CD14-positive monocyte (primary cell): ENCODE results near the gene AGO3. TPM values are rescaled to one million over a fixed set of nuclear protein-coding genes. Genes with fewer than 3 reads are reported as not detected.
A peak's percentile ranks its signal among the peaks of the same experiment; 100 is the strongest.

Experiments
- DNase-seq, 3 donors: peaks; one replicate each; pipeline ENCODE4 v3.0.0-alpha.2; 2011 to 2022
- H2AFZ ChIP-seq: 2 replicates; pipeline ENCODE4 v1.6.0; 2012; ENCODE audit warnings: mild to moderate bottlenecking, low read depth, low read length, inconsistent platforms; ENCODE audit not compliant: insufficient read depth, poor library complexity, severe bottlenecking
- H3K27ac ChIP-seq, 2 donors: 1 replicate in 1 of 2; 2 replicates in 1 of 2; pipeline ENCODE4 v1.5.1; 2012 to 2013; ENCODE audit warnings: low read length in 2 of 2, control low read depth in 1 of 2, inconsistent platforms in 1 of 2, low read depth in 1 of 2, mild to moderate bottlenecking in 1 of 2
- H3K27me3 ChIP-seq, 2 donors: one replicate each; pipeline versions ENCODE4 v1.6.0 to v1.6.1; 2011 to 2013; ENCODE audit warnings: low read length in 2 of 2; ENCODE audit not compliant: control insufficient read depth in 2 of 2, insufficient read depth in 2 of 2
- H3K36me3 ChIP-seq, 2 donors: replicated peaks in 1 of 2; 1 replicate in 1 of 2; 2 replicates in 1 of 2; pipeline versions ENCODE4 v1.5.1 to v1.6.1; 2012 to 2013; ENCODE audit warnings: low read length in 2 of 2, control low read depth in 1 of 2, inconsistent platforms in 1 of 2, mild to moderate bottlenecking in 1 of 2; ENCODE audit not compliant: insufficient read depth in 2 of 2, control insufficient read depth in 1 of 2
- H3K4me1 ChIP-seq, 2 donors: 1 replicate in 1 of 2; 2 replicates in 1 of 2; pipeline versions ENCODE4 v1.5.1 to v1.6.1; 2012 to 2013; ENCODE audit warnings: low read length in 2 of 2, control low read depth in 1 of 2, inconsistent platforms in 1 of 2, mild to moderate bottlenecking in 1 of 2, moderate library complexity in 1 of 2; ENCODE audit not compliant: insufficient read depth in 2 of 2, control insufficient read depth in 1 of 2
- H3K4me2 ChIP-seq: replicated peaks from 2 replicates; pipeline ENCODE3; 2012; ENCODE audit warnings: low read length, moderate library complexity, mild to moderate bottlenecking; ENCODE audit not compliant: poor library complexity, severe bottlenecking; ENCODE audit errors: extremely low read depth
- H3K4me3 ChIP-seq, 3 experiments: fragments of 200-600 bp in 1 of 3; sonication (generic) in 1 of 3; replicated peaks in 1 of 3; 1 replicate in 2 of 3; 2 replicates in 1 of 3; pipeline ENCODE4 v1.5.1; 2011 to 2013; ENCODE audit warnings: low read length in 3 of 3, mild to moderate bottlenecking in 3 of 3, control low read depth in 2 of 3, low read depth in 2 of 3, inconsistent platforms in 1 of 3, moderate library complexity in 1 of 3
- H3K79me2 ChIP-seq: 2 replicates; pipeline ENCODE4 v1.6.0; 2012; ENCODE audit warnings: mild to moderate bottlenecking, control low read depth, inconsistent platforms, low read length, moderate library complexity; ENCODE audit not compliant: insufficient read depth
- H3K9ac ChIP-seq: 2 replicates; pipeline ENCODE4 v1.6.0; 2017; ENCODE audit warnings: low read length, mild to moderate bottlenecking; ENCODE audit not compliant: insufficient read depth, poor library complexity, severe bottlenecking
- H3K9me3 ChIP-seq, 2 donors: replicated peaks in 1 of 2; 1 replicate in 1 of 2; 2 replicates in 1 of 2; pipeline versions ENCODE4 v1.5.1 to v1.6.1; 2012 to 2013; ENCODE audit warnings: low read length in 2 of 2, control low read depth in 1 of 2; ENCODE audit not compliant: control insufficient read depth in 1 of 2, insufficient read depth in 1 of 2
- H4K20me1 ChIP-seq: 2 replicates; pipeline ENCODE4 v1.6.0; 2012; ENCODE audit warnings: mild to moderate bottlenecking, low read length, control low read depth, moderate library complexity; ENCODE audit not compliant: insufficient read depth
- H3K27ac Mint-ChIP-seq, 7 donors: one replicate each; pipeline ENCODE4 v1.8.0; 2020; ENCODE audit warnings: mild to moderate bottlenecking in 7 of 7, mixed read lengths in 7 of 7, moderate library complexity in 6 of 7, inconsistent platforms in 2 of 7
- H3K27me3 Mint-ChIP-seq, 3 donors: one replicate each; pipeline ENCODE4 v1.8.0; 2021 to 2022; ENCODE audit warnings: low read depth in 3 of 3, mild to moderate bottlenecking in 3 of 3, mixed read lengths in 3 of 3, moderate library complexity in 3 of 3, inconsistent platforms in 1 of 3
- H3K36me3 Mint-ChIP-seq, 2 donors: one replicate each; pipeline ENCODE4 v1.8.0; 2020; ENCODE audit warnings: mixed read lengths in 2 of 2, inconsistent platforms in 1 of 2, mild to moderate bottlenecking in 1 of 2
- H3K4me1 Mint-ChIP-seq: one replicate; pipeline ENCODE4 v1.8.0; 2020; ENCODE audit warnings: mild to moderate bottlenecking, mixed read lengths
- H3K4me3 Mint-ChIP-seq, 2 donors: one replicate each; pipeline ENCODE4 v1.8.0; 2020; ENCODE audit warnings: mild to moderate bottlenecking in 2 of 2, mixed read lengths in 2 of 2, moderate library complexity in 1 of 2
- H3K9me3 Mint-ChIP-seq, 7 donors: one replicate each; pipeline ENCODE4 v1.8.0; 2020 to 2022; ENCODE audit warnings: mixed read lengths in 7 of 7, mild to moderate bottlenecking in 6 of 7, moderate library complexity in 6 of 7, inconsistent platforms in 2 of 7
- WGBS: methylation state at CpG from one replicate; pipeline ENCODE4 v1.1.5; 2013; ENCODE audit warnings: missing lambda C conversion rate; ENCODE audit not compliant: insufficient coverage; 5-methylcytosine and 5-hydroxymethylcytosine counted together
- intact Hi-C, 2 donors: fragments of 100-400 bp; cut with micrococcal nuclease; formaldehyde crosslinking; loops; one replicate each; pipeline versions ENCODE4 v1.15.0 to v1.15.1; 2023
- polyA plus RNA-seq, 3 donors: library from polyadenylated mRNA; depleted of rRNA in 1 of 3; unstranded in 2 of 3; stranded (reverse) in 1 of 3; fragments of 300-500 nt in 2 of 3; fragments of >200 nt in 1 of 3; fragmentation: Illumina TruSeq in 2 of 3; gene quantifications; 1 replicate in 2 of 3; 2 replicates in 1 of 3; pipeline ENCODE4 v1.2.3, GENCODE V29; 2012 to 2021
- TF ChIP-seq, protein P1 (sequence below): fragments of 200-600 bp; IDR thresholded peaks from one replicate; pipeline ENCODE4 v1.8.0; 2022; ENCODE audit warnings: antibody characterized with exemption, mild to moderate bottlenecking

AGO3 gene
- polyA plus RNA-seq, 3 donors = 6.3 to 9.0 (median 8.3) TPM

DNA sequence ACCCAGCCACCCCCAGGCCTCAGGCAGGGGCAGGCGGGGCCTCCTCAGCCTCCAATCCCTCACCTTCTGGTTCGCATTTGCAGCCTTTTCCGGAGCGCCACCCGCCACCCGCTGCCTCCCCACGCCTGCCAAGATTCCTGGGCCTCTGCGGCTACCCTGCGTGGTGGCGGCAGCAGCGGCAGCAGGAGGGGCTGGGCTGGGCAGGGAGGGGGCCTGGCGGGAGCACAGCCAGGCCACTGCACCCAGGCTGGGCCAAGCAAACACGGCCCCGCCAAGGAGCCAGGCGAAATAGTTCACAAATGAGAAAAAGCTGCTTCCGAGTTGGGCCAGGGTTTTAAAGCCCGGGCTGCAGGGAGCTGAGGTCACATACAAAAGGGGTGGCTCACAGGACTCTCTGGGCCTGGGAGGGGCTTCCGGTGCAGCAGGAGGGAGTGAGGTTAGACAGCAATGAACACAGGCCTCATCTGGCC, 184.3 kb downstream of the AGO3 start:
- 78% methylated on average over 14 of the region's 18 CpGs for WGBS
- H3K27me3 Mint-ChIP-seq = peaks cover 0 to 3% (median 2%) of the 10 kb centered on the region in 3 donors
- Histone ChIP-seq H3K36me3 (peaks cover 2 to 15% of the 10 kb centered on the region in 2 donors), H3K27ac (peak overlapping the region in 1 of 2 donors; percentile 14), H2AFZ (no peak overlapping the region), H3K79me2 (no peaks in the 10 kb centered on the region), H3K9me3 (no peaks in the 10 kb centered on the region), H3K4me1 (peaks cover 28 to 46% of the 10 kb centered on the region in 2 donors), H3K4me3 (no peak overlapping the region), H3K27me3 (no peaks in the 10 kb centered on the region), H3K4me2 (no peak overlapping the region), H4K20me1 (no peaks in the 10 kb centered on the region), H3K9ac (no peak overlapping the region)
- H3K4me1 Mint-ChIP-seq = peaks cover 39% of the 10 kb centered on the region
- intact Hi-C loops = no loop called here
- no peak overlapping the region for H3K4me3 Mint-ChIP-seq
- H3K27ac Mint-ChIP-seq = peak overlapping the region in 4 of 7 donors; percentile 24 to 78 (median 58)
- TF ChIP-seq, protein P1, sequence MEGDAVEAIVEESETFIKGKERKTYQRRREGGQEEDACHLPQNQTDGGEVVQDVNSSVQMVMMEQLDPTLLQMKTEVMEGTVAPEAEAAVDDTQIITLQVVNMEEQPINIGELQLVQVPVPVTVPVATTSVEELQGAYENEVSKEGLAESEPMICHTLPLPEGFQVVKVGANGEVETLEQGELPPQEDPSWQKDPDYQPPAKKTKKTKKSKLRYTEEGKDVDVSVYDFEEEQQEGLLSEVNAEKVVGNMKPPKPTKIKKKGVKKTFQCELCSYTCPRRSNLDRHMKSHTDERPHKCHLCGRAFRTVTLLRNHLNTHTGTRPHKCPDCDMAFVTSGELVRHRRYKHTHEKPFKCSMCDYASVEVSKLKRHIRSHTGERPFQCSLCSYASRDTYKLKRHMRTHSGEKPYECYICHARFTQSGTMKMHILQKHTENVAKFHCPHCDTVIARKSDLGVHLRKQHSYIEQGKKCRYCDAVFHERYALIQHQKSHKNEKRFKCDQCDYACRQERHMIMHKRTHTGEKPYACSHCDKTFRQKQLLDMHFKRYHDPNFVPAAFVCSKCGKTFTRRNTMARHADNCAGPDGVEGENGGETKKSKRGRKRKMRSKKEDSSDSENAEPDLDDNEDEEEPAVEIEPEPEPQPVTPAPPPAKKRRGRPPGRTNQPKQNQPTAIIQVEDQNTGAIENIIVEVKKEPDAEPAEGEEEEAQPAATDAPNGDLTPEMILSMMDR = no peak
- no peak for DNase-seq
- peaks cover 31 to 32% of the 10 kb centered on the region in 2 donors for H3K36me3 Mint-ChIP-seq
- peaks cover 0 to 2% (median 0%) of the 10 kb centered on the region in 7 donors for H3K9me3 Mint-ChIP-seq

DNA sequence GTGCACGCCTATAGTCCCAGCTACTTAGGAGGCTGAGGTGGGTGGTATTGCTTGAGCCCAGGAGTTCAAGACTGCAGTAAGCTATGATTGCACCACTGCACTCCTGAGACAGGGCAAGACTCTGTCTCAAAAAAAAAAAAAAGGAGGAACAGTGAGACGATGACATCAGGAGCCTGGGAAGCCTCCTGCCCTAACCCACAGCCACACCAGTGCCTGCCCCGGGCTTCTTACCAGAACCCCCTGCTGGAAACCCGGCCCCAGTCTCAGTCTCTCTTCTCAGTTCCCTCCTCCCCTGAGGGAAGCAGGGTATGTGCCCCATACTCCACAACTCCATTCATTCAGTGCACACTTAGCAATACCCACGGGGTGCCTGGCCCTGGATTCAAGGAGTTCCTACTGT, 185.0 kb downstream of the AGO3 start:
- Histone ChIP-seq H3K4me2 (peak overlapping the region; percentile 1), H2AFZ (no peak overlapping the region), H3K4me1 (peaks cover 34 to 52% of the 10 kb centered on the region in 2 donors), H3K27me3 (no peaks in the 10 kb centered on the region), H3K79me2 (peaks cover under 1% of the 10 kb centered on the region), H4K20me1 (no peaks in the 10 kb centered on the region), H3K4me3 (no peak overlapping the region), H3K36me3 (peaks cover 2 to 15% of the 10 kb centered on the region in 2 donors), H3K9me3 (no peaks in the 10 kb centered on the region), H3K9ac (no peak overlapping the region), H3K27ac (peak overlapping the region in 1 of 2 donors; percentile 0)
- TF ChIP-seq, protein P1 = no peak
- Mint-ChIP-seq H3K36me3 (peaks cover 29% of the 10 kb centered on the region in 2 donors), H3K9me3 (peaks cover 0 to 2% (median 0%) of the 10 kb centered on the region in 7 donors), H3K27ac (peak overlapping the region in 5 of 7 donors; percentile 12 to 80 (median 65)), H3K4me1 (peaks cover 44% of the 10 kb centered on the region), H3K4me3 (peak overlapping the region in 1 of 2 donors; percentile 21), H3K27me3 (peaks cover 0 to 4% (median 3%) of the 10 kb centered on the region in 3 donors)
- 51% methylated on average over 4 of the region's 5 CpGs for WGBS
- intact Hi-C loops = no loop called here
- peak; percentile 55 to 68 (median 62) for DNase-seq
